ENCODE data around the gene DCST1. TPM values are rescaled to one million over a fixed set of nuclear protein-coding genes. Genes with fewer than 3 reads are reported as not detected.

The DCST1 gene
- total RNA-seq, 3 donors from 2014 or later = not detected

GRCh38 chr1:155081472-155082300, 48.1 kb downstream of the DCST1 start:
- Mint-ChIP-seq H3K36me3 (ENCODE audit: insufficient read depth) (no peaks in the 10 kb centered on the region), H3K9me3 (no peaks in the 10 kb centered on the region), H3K27me3 (ENCODE audit: low read depth) (peaks cover 41% of the 10 kb centered on the region), H3K4me1 (ENCODE audit: low read depth) (peaks cover 45% of the 10 kb centered on the region), H3K4me3 (peak overlapping the region; percentile 72)
- ATAC-seq (no peak), DNase-seq (peak; percentile 39)

- Mint-ChIP-seq H3K36me3 (ENCODE audit: insufficient read depth) (no peaks in the 10 kb centered on the region), H3K4me1 (ENCODE audit: low read depth) (peaks cover 45% of the 10 kb centered on the region), H3K4me3 (peak overlapping the region; percentile 49), H3K9me3 (no peaks in the 10 kb centered on the region), H3K27me3 (ENCODE audit: low read depth) (peaks cover 41% of the 10 kb centered on the region)
- no peak for ATAC-seq
- peak; percentile 36 for DNase-seq
Observed at GRCh38 chr1:155082301-155083051, 48.9 kb downstream of the DCST1 start.

- Mint-ChIP-seq H3K36me3 (ENCODE audit: insufficient read depth) (no peaks in the 10 kb centered on the region), H3K27me3 (ENCODE audit: low read depth) (peaks cover 41% of the 10 kb centered on the region), H3K4me1 (ENCODE audit: low read depth) (peaks cover 45% of the 10 kb centered on the region), H3K9me3 (no peaks in the 10 kb centered on the region), H3K4me3 (no peak overlapping the region)
- ATAC-seq (no peak), DNase-seq (no peak)
Observed at GRCh38 chr1:155083052-155083541, 49.5 kb downstream of the DCST1 start.

GRCh38 chr1:155083865-155084721, 50.5 kb downstream of the DCST1 start:
- H3K4me3 Mint-ChIP-seq = peak overlapping the region; percentile 92
- no peaks in the 10 kb centered on the region for H3K9me3 Mint-ChIP-seq
- peaks cover 41% of the 10 kb centered on the region for H3K27me3 Mint-ChIP-seq (ENCODE audit: low read depth)
- no peaks in the 10 kb centered on the region for H3K36me3 Mint-ChIP-seq (ENCODE audit: insufficient read depth)
- peaks cover 44% of the 10 kb centered on the region for H3K4me1 Mint-ChIP-seq (ENCODE audit: low read depth)
- no peak for ATAC-seq
- peak; percentile 23 for DNase-seq

GRCh38 chr1:155084722-155085503, 51.3 kb downstream of the DCST1 start:
- H3K9me3 Mint-ChIP-seq = no peaks in the 10 kb centered on the region
- peak; percentile 86 for DNase-seq
- H3K4me1 Mint-ChIP-seq (ENCODE audit: low read depth) = peaks cover 37% of the 10 kb centered on the region
- peak overlapping the region; percentile 92 for H3K4me3 Mint-ChIP-seq
- H3K27me3 Mint-ChIP-seq (ENCODE audit: low read depth) = peaks cover 33% of the 10 kb centered on the region
- ATAC-seq = peak; percentile 84 to 85
- H3K36me3 Mint-ChIP-seq (ENCODE audit: insufficient read depth) = no peaks in the 10 kb centered on the region

- H3K9me3 Mint-ChIP-seq = no peaks in the 10 kb centered on the region
Observed at GRCh38 chr1:155085504-155086127, 52.0 kb downstream of the DCST1 start.

GRCh38 chr1:155086128-155086741, 52.6 kb downstream of the DCST1 start:
- Mint-ChIP-seq H3K4me3 (peak overlapping the region; percentile 46), H3K27me3 (ENCODE audit: low read depth) (peaks cover 29% of the 10 kb centered on the region), H3K4me1 (ENCODE audit: low read depth) (peaks cover 34% of the 10 kb centered on the region), H3K9me3 (no peaks in the 10 kb centered on the region), H3K36me3 (ENCODE audit: insufficient read depth) (no peaks in the 10 kb centered on the region)
- ATAC-seq = peak; percentile 9 to 20
- peak; percentile 77 for DNase-seq

More at GRCh38 chr1:155085504-155086127, 52.0 kb downstream of the DCST1 start:
- DNase-seq = peak; percentile 81
- ATAC-seq = peak; percentile 52 to 55
- Mint-ChIP-seq H3K36me3 (ENCODE audit: insufficient read depth) (no peaks in the 10 kb centered on the region), H3K4me1 (ENCODE audit: low read depth) (peaks cover 36% of the 10 kb centered on the region), H3K27me3 (ENCODE audit: low read depth) (peaks cover 32% of the 10 kb centered on the region), H3K4me3 (peak overlapping the region; percentile 92)

- peaks cover 32% of the 10 kb centered on the region for H3K4me1 Mint-ChIP-seq (ENCODE audit: low read depth)
- no peaks in the 10 kb centered on the region for H3K9me3 Mint-ChIP-seq
- no peak overlapping the region for H3K4me3 Mint-ChIP-seq
- no peak for ATAC-seq
- DNase-seq = no peak
- H3K27me3 Mint-ChIP-seq (ENCODE audit: low read depth) = peaks cover 24% of the 10 kb centered on the region
- no peaks in the 10 kb centered on the region for H3K36me3 Mint-ChIP-seq (ENCODE audit: insufficient read depth)
Observed at GRCh38 chr1:155086856-155087535, 53.4 kb downstream of the DCST1 start.

GRCh38 chr1:155091071-155092051, 57.7 kb downstream of the DCST1 start:
- no peak overlapping the region for H3K4me3 Mint-ChIP-seq
- H3K9me3 Mint-ChIP-seq = no peaks in the 10 kb centered on the region
- peaks cover under 1% of the 10 kb centered on the region for H3K27me3 Mint-ChIP-seq (ENCODE audit: low read depth)
- peaks cover 5% of the 10 kb centered on the region for H3K4me1 Mint-ChIP-seq (ENCODE audit: low read depth)
- ATAC-seq (peak; percentile 85 to 86), DNase-seq (peak; percentile 82)
- no peaks in the 10 kb centered on the region for H3K36me3 Mint-ChIP-seq (ENCODE audit: insufficient read depth)

- Mint-ChIP-seq H3K4me1 (ENCODE audit: low read depth) (peaks cover 5% of the 10 kb centered on the region), H3K27me3 (ENCODE audit: low read depth) (peaks cover 4% of the 10 kb centered on the region), H3K9me3 (no peaks in the 10 kb centered on the region), H3K4me3 (no peak overlapping the region), H3K36me3 (ENCODE audit: insufficient read depth) (no peaks in the 10 kb centered on the region)
- ATAC-seq (no peak), DNase-seq (no peak)
Observed at GRCh38 chr1:155092131-155092530, 58.5 kb downstream of the DCST1 start.

GRCh38 chr1:155092641-155093040, 59.0 kb downstream of the DCST1 start:
- Mint-ChIP-seq H3K9me3 (no peaks in the 10 kb centered on the region), H3K4me3 (no peak overlapping the region), H3K36me3 (ENCODE audit: insufficient read depth) (no peaks in the 10 kb centered on the region), H3K4me1 (ENCODE audit: low read depth) (peaks cover 5% of the 10 kb centered on the region), H3K27me3 (ENCODE audit: low read depth) (peaks cover 4% of the 10 kb centered on the region)
- DNase-seq (no peak), ATAC-seq (no peak)
